ENCODE results near the gene ESYT1. TPM values are rescaled to one million over a fixed set of nuclear protein-coding genes. Genes with fewer than 3 reads are reported as not detected.

ESYT1 gene
- polyA plus RNA-seq, 1 donor (not counting 4 experiments of a cell fraction or from before 2014, with no cell fraction given), result 141 TPM

- H3K9me3 ChIP-seq (ENCODE audit: control insufficient read depth, low read depth, low read length), result no peaks in the 10 kb centered on the region
- peak within 1 kb of the TSS; percentile 99 for H3K9ac ChIP-seq (ENCODE audit: control insufficient read depth, extremely low read depth, insufficient read depth, low read length)
- peak within 1 kb of the TSS; percentile 99 for H3K27ac ChIP-seq (ENCODE audit: control insufficient read depth, insufficient read depth, low read length)
- peaks cover 9 to 35% of the 10 kb centered on the region in 2 experiments for H3K36me3 ChIP-seq (ENCODE audit: control insufficient read depth in 2 of 2, extremely low read depth in 1 of 2, insufficient read depth in 2 of 2, low read length in 2 of 2)
- peaks cover 26% of the 10 kb centered on the region for H3K4me1 ChIP-seq (ENCODE audit: control insufficient read depth, extremely low read depth, insufficient read depth, low read length)
- TF ChIP-seq CTCF (optimal IDR thresholded peaks at IDR 0.05 in 1 of 3, IDR thresholded peaks at IDR 0.05 in 1 of 3, conservative IDR thresholded peaks at IDR 0.05 in 1 of 3; ENCODE audit: extremely low read depth in 1 of 3, insufficient read depth in 2 of 3, low read length in 3 of 3), result peak; percentile 35 to 73 (median 55)
- TF ChIP-seq EZH2 (IDR thresholded peaks at IDR 0.05; ENCODE audit: low read length), result no peak
- peak within 1 kb of the TSS; percentile 93 for H3K4me2 ChIP-seq (ENCODE audit: control insufficient read depth, extremely low read depth, insufficient read depth, low read depth, low read length)
- DNase-seq (ENCODE audit: low read depth, low spot score), result peak; percentile 98
- peaks cover 11% of the 10 kb centered on the region for H3K79me2 ChIP-seq (ENCODE audit: control insufficient read depth, insufficient read depth, low read length)
- dilution Hi-C loops (cut with MboI; ENCODE audit: extremely low pct_ligation_motif_present, low sequenced_read_pairs), result no loop called here
- no peaks in the 10 kb centered on the region for H4K20me1 ChIP-seq (ENCODE audit: control insufficient read depth, extremely low read depth, insufficient read depth, low read length)
- H3K9me1 ChIP-seq (ENCODE audit: control insufficient read depth, extremely low read depth, insufficient read depth, low read length), result no peaks in the 10 kb centered on the region
- H2AFZ ChIP-seq (ENCODE audit: control insufficient read depth, low read length), result peak within 1 kb of the TSS; percentile 18
- no peaks in the 10 kb centered on the region for H3K27me3 ChIP-seq (ENCODE audit: control insufficient read depth, extremely low read depth, insufficient read depth, low read length)
- peak within 1 kb of the TSS; percentile 69 to 99 (median 92) for H3K4me3 ChIP-seq (ENCODE audit: control insufficient read depth in 2 of 3, extremely low read depth in 1 of 3, insufficient read depth in 2 of 3, low read depth in 1 of 3, low read length in 3 of 3)
- peak; percentile 82 for FAIRE-seq
These were observed 10.0 kb upstream of the ESYT1 start, which contains the start of gene ZC3H10 for GRCh38 chr12:56117778-56118687. TSS of gene ZC3H10 (plus strand) at chr12:56118266. CDS start at chr12:56120563, 2,297 bp downstream.

- Histone ChIP-seq H4K20me1 (ENCODE audit: control insufficient read depth, extremely low read depth, insufficient read depth, low read length) (no peaks in the 10 kb centered on the region), H2AFZ (ENCODE audit: control insufficient read depth, low read length) (peak overlapping the region; percentile 18), H3K9me3 (ENCODE audit: control insufficient read depth, low read depth, low read length) (no peaks in the 10 kb centered on the region), H3K9ac (ENCODE audit: control insufficient read depth, extremely low read depth, insufficient read depth, low read length) (peak overlapping the region; percentile 77), H3K79me2 (ENCODE audit: control insufficient read depth, insufficient read depth, low read length) (peaks cover 11% of the 10 kb centered on the region), H3K9me1 (ENCODE audit: control insufficient read depth, extremely low read depth, insufficient read depth, low read length) (no peaks in the 10 kb centered on the region), H3K4me1 (ENCODE audit: control insufficient read depth, extremely low read depth, insufficient read depth, low read length) (peaks cover 26% of the 10 kb centered on the region), H3K36me3 (ENCODE audit: control insufficient read depth in 2 of 2, extremely low read depth in 1 of 2, insufficient read depth in 2 of 2, low read length in 2 of 2) (peaks cover 4 to 28% of the 10 kb centered on the region in 2 experiments), H3K27me3 (ENCODE audit: control insufficient read depth, extremely low read depth, insufficient read depth, low read length) (no peaks in the 10 kb centered on the region), H3K27ac (ENCODE audit: control insufficient read depth, insufficient read depth, low read length) (peak overlapping the region; percentile 66), H3K4me3 (ENCODE audit: control insufficient read depth in 2 of 3, extremely low read depth in 1 of 3, insufficient read depth in 2 of 3, low read depth in 1 of 3, low read length in 3 of 3) (peak overlapping the region; percentile 69 to 72 (median 71)), H3K4me2 (ENCODE audit: control insufficient read depth, extremely low read depth, insufficient read depth, low read depth, low read length) (peak overlapping the region; percentile 93)
- dilution Hi-C loops (cut with MboI; ENCODE audit: extremely low pct_ligation_motif_present, low sequenced_read_pairs), result no loop called here
- TF ChIP-seq CTCF (optimal IDR thresholded peaks at IDR 0.05 in 1 of 3, IDR thresholded peaks at IDR 0.05 in 1 of 3, conservative IDR thresholded peaks at IDR 0.05 in 1 of 3; ENCODE audit: extremely low read depth in 1 of 3, insufficient read depth in 2 of 3, low read length in 3 of 3), result no peak
- no peak for TF ChIP-seq EZH2 (IDR thresholded peaks at IDR 0.05; ENCODE audit: low read length)
- DNase-seq (ENCODE audit: low read depth, low spot score) (no peak), FAIRE-seq (no peak)
These were observed 9.2 kb upstream of the ESYT1 start for GRCh38 chr12:56118688-56119357.
